Mucosa of stomach (tissue), 1 donor: Measurements from ENCODE around the gene RAB3B.
"Not testable (repeated sequence)": the region's sequence is repeated elsewhere in the genome, so short reads cannot be mapped to it uniquely, and the experiment has no call there.

Experiments
- H3K27me3 ChIP-seq: one replicate; pipeline ENCODE4 v1.7.0; 2013; ENCODE audit warnings: mild to moderate bottlenecking, low read length; ENCODE audit not compliant: control insufficient read depth, insufficient read depth
- H3K36me3 ChIP-seq: one replicate; pipeline ENCODE4 v1.7.0; 2013; ENCODE audit warnings: low read length; ENCODE audit not compliant: control insufficient read depth, insufficient read depth
- H3K4me1 ChIP-seq: one replicate; pipeline ENCODE4 v1.7.0; 2013; ENCODE audit warnings: mild to moderate bottlenecking, low read length; ENCODE audit not compliant: control insufficient read depth, insufficient read depth
- H3K4me3 ChIP-seq: one replicate; pipeline ENCODE4 v1.7.0; 2013; ENCODE audit warnings: low read length
- H3K9ac ChIP-seq: one replicate; pipeline ENCODE4 v1.7.0; 2013; ENCODE audit warnings: mild to moderate bottlenecking, low read length, moderate library complexity
- H3K9me3 ChIP-seq: one replicate; pipeline ENCODE4 v1.7.0; 2013; ENCODE audit warnings: mild to moderate bottlenecking, low read length, moderate library complexity; ENCODE audit not compliant: control insufficient read depth
- donor health status: Pancreatic carcinoma.

Gene RAB3B

GRCh38 chr1:52007215-52008002 is 16.9 kb upstream of the RAB3B start:
- H3K27me3 ChIP-seq, result no peaks in the 10 kb centered on the region

DNA sequence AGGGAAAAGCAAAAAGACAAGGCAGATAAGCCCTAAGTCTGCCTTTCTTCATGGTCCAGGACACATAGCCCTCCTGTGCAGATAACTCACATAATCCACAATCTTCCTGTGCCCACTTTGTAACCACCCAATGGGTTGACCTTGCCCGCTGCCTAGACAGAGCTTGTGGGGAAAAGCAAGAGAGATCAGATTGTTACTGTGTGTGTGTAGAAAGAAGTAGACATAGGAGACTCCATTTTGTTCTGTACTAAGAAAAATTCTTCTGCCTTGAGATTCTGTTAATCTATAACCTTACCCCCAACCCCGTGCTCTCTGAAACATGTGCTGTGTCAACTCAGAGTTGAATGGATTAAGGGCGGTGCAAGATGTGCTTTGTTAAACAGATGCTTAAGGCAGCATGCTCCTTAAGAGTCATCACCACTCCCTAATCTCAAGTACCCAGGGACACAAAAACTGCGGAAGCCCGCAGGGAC is 15.6 kb upstream of the RAB3B start:
- H3K9me3 ChIP-seq, H3K4me3 ChIP-seq, H3K27me3 ChIP-seq, H3K4me1 ChIP-seq, H3K36me3 ChIP-seq, H3K9ac ChIP-seq: not testable (repeated sequence)

More at GRCh38 chr1:52007215-52008002, 16.9 kb upstream of the RAB3B start:
- Histone ChIP-seq H3K9ac (no peak overlapping the region), H3K36me3 (no peaks in the 10 kb centered on the region), H3K9me3 (no peaks in the 10 kb centered on the region), H3K4me3 (no peak overlapping the region), H3K4me1 (peaks cover 5% of the 10 kb centered on the region)

- H3K27me3 ChIP-seq, H3K36me3 ChIP-seq, H3K9ac ChIP-seq, H3K4me1 ChIP-seq, H3K4me3 ChIP-seq, H3K9me3 ChIP-seq: not testable (repeated sequence)
These were observed 15.0 kb upstream of the RAB3B start for GRCh38 chr1:52005548-52005947.

GRCh38 chr1:52003877-52004276 is 13.4 kb upstream of the RAB3B start:
- H3K9ac ChIP-seq, result no peak overlapping the region
- H3K27me3 ChIP-seq, result no peaks in the 10 kb centered on the region
- H3K4me1 ChIP-seq, result no peaks in the 10 kb centered on the region
- no peaks in the 10 kb centered on the region for H3K36me3 ChIP-seq
- no peak overlapping the region for H3K4me3 ChIP-seq
- H3K9me3 ChIP-seq, result no peaks in the 10 kb centered on the region

- Histone ChIP-seq H3K9ac (no peak overlapping the region), H3K4me1 (no peaks in the 10 kb centered on the region), H3K9me3 (no peaks in the 10 kb centered on the region), H3K27me3 (no peaks in the 10 kb centered on the region), H3K4me3 (no peak overlapping the region), H3K36me3 (no peaks in the 10 kb centered on the region)
These were observed 11.8 kb upstream of the RAB3B start for GRCh38 chr1:52002038-52002917.

DNA sequence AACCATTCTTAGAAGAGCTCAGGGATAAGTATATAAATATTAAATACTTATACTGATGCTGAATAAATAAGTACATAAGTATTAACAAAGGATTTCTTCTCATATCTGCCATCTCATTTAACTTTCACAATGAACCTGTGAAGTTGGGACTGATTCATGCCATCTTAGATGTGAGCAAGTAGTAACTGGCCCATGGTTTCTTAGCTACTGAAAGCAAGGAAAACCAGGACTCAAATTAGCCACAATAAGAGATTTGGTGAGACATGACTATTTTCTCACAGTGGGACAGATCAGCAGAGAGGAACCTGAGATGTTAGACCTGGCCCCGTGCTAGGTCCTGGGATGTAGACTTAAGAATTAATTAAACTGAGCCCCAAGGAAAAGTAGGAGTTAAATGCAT is 8.2 kb upstream of the RAB3B start:
- H3K27me3 ChIP-seq, result no peaks in the 10 kb centered on the region
- H3K4me1 ChIP-seq, result no peaks in the 10 kb centered on the region

DNA sequence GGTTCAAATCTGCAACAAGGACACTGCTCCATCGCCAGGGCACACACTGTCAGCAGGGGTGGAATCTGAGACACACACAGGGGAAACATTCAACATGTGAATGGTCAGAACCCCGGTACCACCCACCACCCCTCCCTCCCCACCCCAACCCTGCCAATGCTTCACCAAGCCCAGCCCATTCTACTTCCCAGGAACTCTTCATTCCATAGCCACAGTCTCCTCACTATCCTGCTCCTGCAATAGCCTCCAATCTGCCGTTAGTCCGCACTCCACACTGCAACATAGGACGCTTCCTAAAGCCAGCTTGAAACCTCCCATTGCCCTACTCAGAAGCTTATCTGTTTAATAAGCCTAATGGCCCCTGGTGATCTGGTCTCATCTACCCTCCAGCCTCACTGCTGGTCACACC is 7.5 kb upstream of the RAB3B start:
- H3K9me3 ChIP-seq, result no peaks in the 10 kb centered on the region
- H3K36me3 ChIP-seq, result no peaks in the 10 kb centered on the region
- H3K4me3 ChIP-seq, result no peak overlapping the region
- H3K27me3 ChIP-seq, result no peaks in the 10 kb centered on the region
- no peak overlapping the region for H3K9ac ChIP-seq
- no peaks in the 10 kb centered on the region for H3K4me1 ChIP-seq

More for the DNA sequence above, 8.2 kb upstream of the RAB3B start:
- H3K4me3 ChIP-seq, result no peak overlapping the region
- no peak overlapping the region for H3K9ac ChIP-seq
- H3K9me3 ChIP-seq, result no peaks in the 10 kb centered on the region
- no peaks in the 10 kb centered on the region for H3K36me3 ChIP-seq

GRCh38 chr1:51989582-51990477 is 670 bp downstream of the RAB3B start:
- Histone ChIP-seq H3K4me3 (no peak overlapping the region), H3K27me3 (peaks cover 32% of the 10 kb centered on the region), H3K9ac (peak overlapping the region; percentile 7), H3K36me3 (no peaks in the 10 kb centered on the region), H3K9me3 (no peaks in the 10 kb centered on the region), H3K4me1 (peaks cover 4% of the 10 kb centered on the region)

DNA sequence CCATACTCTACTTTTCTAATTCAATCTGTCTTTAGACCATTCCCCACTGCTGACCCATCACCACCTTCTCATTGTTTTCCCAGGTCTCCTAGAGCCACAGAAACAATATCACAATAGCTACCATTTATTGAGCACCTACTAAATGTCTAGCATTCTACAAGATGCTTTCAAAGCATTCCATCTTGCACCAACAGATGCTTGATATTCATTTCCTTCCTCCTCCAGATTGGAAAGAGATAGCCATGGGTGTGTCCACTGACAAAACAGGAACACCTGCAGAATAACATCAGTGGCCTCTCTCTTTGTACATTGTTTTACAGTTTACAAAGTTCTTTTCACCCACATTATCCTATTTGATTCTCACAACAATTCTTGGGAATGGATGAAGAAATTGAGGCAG is 2.2 kb downstream of the RAB3B start:
- H3K27me3 ChIP-seq, result peaks cover 32% of the 10 kb centered on the region
- H3K9me3 ChIP-seq, result no peaks in the 10 kb centered on the region
- H3K4me3 ChIP-seq, result no peak overlapping the region
- no peak overlapping the region for H3K9ac ChIP-seq
- H3K4me1 ChIP-seq, result peaks cover 4% of the 10 kb centered on the region
- no peaks in the 10 kb centered on the region for H3K36me3 ChIP-seq

- no peak overlapping the region for H3K4me3 ChIP-seq
- H3K27me3 ChIP-seq, result peaks cover 22% of the 10 kb centered on the region
- H3K9me3 ChIP-seq, result no peaks in the 10 kb centered on the region
- no peak overlapping the region for H3K9ac ChIP-seq
- no peaks in the 10 kb centered on the region for H3K36me3 ChIP-seq
- peaks cover 4% of the 10 kb centered on the region for H3K4me1 ChIP-seq
These were observed 3.8 kb downstream of the RAB3B start for GRCh38 chr1:51986718-51987117.

DNA sequence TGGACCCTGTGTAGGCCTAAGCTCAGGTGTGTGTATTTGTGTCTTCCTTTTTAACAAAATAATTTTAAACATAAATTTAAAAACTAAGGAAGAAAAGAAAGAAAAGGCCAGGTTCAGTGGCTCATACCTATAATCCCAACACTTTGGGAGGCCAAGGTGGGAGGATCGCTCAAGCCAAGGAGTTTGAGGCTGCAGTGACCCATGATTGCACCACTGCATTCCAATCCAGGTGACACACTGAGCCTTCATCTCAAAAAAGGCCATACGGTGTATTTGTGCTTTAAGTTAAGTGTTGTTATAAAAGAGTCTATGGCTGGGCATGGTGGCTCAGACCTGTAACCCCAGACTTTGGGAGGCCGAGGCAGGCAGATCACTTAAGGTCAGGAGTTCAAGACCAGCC is 8.3 kb downstream of the RAB3B start:
- Histone ChIP-seq H3K27me3 (no peaks in the 10 kb centered on the region), H3K9me3 (no peaks in the 10 kb centered on the region), H3K4me1 (peaks cover 20% of the 10 kb centered on the region), H3K9ac (no peak overlapping the region), H3K4me3 (no peak overlapping the region), H3K36me3 (no peaks in the 10 kb centered on the region)
